GM12891 (cell line): Measurements from ENCODE around the gene CREB5.

Experiments
- PAX5 ChIP-seq: IDR thresholded peaks from 2 replicates; pipeline ENCODE4 v1.6.1; 2011; ENCODE audit warnings: low read length, moderate library complexity, mild to moderate bottlenecking; ENCODE audit not compliant: insufficient read depth, severe bottlenecking
- POLR2A ChIP-seq: IDR thresholded peaks from 2 replicates; pipeline ENCODE4 v1.6.1; 2011; ENCODE audit warnings: low read depth, low read length, control low read depth
- POLR2AphosphoS5 ChIP-seq: IDR thresholded peaks from 2 replicates; pipeline ENCODE4 v1.6.1; 2011; ENCODE audit warnings: low read depth, low read length, control low read depth
- SPI1 ChIP-seq: IDR thresholded peaks from 2 replicates; pipeline ENCODE4 v1.6.1; 2011; ENCODE audit warnings: low read depth, low read length, control low read depth
- TAF1 ChIP-seq: IDR thresholded peaks from 2 replicates; pipeline ENCODE4 v1.6.1; 2011; ENCODE audit warnings: low read depth, low read length, control low read depth

DNA sequence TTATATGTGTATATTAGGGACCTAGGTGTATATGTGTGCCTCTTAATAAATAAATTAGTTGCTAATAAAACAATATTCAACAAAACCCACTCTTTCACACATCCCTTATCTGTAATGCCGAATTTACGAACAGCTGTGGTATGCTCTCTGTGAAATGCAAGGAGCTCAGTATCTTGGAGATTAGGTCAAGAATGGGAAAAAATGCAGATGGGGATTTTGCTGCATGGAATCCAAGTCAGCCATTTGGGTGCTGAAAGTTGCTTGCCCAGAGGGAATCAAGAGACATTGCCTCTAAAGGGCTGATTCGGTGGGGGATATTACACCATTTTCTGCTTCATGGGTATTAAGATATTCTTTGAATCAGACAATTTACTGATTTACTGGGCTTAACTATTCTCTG is 93.5 kb downstream of the CREB5 start:
- TF ChIP-seq POLR2A: no peak
- TF ChIP-seq SPI1: no peak
- no peak for TF ChIP-seq TAF1
- TF ChIP-seq POLR2AphosphoS5: no peak
- no peak for TF ChIP-seq PAX5
